Measurements from ENCODE around the gene GABRR3.

The GABRR3 gene

DNA sequence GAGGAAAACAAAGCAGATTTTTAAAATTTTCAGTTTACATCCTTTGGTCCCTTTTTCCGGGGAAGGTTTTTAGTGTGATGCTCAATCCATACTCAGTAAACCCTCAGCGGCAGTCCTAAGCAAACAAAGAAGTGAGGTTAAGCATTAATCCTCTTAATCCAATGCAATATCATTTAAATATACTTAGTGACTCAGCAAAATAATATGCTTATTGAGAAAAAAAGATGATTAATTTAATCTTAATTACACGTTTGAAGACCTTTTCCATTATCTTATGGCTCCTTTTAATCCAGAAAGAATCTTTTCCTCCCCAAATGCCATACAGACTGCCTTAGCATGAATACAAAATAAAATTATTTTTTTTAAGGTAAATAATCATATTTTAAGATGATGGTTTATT, at the start of gene GABRR3:
TSS of gene GABRR3 (minus strand) at position 108 of the 400 bp plus-strand sequence. CDS start 328 bp downstream, outside the sequence.
- DNase-seq: no peak

DNA sequence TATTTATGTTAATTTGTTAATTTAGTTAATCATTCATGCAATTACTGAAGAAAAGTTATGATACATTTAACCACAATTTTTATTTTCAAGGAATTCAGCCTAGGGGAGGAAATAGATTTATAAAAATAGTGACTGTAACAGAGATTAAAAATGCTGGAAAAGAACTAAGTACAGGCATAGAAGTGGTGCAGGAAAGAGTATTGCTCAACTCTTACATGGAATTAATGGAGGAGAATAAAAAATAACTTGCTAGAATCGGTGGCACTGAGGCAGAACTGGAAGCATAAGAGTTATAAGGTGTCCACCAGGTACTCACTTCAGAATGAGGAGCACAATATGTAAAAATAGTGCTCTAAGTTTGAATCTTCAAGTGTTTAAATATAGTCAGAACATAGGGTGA, 38.4 kb upstream of the GABRR3 start:
- DNase-seq: no peak

DNA sequence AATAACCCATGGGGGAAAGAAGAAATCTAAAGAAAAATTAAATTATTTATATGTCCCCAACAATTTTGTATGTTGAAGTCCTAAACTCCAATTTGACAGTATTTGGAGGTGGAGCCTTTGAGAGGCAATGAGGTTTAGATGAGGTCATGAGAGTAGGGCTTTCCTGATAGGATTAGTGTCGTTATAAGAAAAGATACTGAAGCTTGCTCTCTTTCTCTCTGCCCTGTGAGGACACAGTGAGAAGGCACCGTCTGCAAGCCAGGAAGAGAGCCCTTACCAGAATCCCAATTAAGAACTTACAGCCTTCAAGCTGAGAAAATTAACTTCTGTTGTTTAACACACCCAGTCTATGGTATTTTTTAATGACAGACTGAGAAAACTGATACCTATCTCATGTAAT, 35.7 kb upstream of the GABRR3 start:
- no peak for DNase-seq

DNA sequence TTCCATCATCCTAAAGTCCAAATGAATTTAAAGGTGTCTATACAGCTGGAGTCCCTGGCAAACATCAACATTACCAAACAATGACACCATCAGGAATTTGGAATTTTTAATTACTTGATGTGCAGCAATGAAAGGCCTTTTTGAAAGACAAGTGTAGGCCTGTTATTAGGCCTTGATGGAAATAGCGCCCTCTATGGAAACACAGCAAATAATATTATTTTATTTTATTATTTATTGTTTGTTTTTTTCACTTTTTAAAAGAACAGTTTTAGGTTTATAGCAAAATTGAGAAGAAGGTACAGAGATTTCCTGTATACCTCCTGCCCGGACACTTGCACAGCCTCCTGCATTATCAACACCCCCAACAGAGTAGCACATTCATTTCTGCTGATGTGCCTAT, 33.7 kb upstream of the GABRR3 start:
- no peak for DNase-seq

DNA sequence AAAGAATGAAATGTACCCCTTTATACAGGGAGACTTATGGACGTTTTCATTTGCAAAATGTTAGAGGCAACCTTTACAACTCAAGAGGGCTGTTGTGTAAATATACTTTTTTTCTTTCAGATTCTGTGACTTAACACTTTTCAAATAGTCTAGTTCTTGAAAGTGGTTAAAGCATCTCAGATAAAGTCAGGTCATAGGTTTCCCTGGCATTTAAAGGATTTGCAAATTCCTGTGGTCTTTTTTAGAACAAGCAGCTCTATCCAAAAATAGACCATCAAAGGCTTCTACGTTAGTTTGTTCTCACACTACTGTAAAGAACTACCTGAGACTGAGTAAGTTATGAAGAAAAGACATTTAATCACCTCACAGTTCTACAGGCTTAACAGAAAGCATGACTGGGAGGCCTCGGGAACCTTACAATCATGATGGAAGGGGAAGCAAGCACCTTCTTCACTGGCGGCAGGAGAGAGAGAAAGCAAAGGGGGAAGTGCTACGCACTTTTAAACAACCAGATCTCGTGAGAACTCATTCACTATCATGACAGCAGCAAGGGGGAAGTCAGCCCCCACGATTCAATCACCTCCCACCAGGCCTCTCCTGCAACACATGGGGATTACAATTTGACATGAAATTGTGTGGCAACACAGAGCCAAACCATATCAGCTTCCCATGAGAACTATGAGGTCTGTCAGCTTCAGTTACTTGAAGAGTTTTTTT, 23.3 kb upstream of the GABRR3 start:
- DNase-seq: no peak

DNA sequence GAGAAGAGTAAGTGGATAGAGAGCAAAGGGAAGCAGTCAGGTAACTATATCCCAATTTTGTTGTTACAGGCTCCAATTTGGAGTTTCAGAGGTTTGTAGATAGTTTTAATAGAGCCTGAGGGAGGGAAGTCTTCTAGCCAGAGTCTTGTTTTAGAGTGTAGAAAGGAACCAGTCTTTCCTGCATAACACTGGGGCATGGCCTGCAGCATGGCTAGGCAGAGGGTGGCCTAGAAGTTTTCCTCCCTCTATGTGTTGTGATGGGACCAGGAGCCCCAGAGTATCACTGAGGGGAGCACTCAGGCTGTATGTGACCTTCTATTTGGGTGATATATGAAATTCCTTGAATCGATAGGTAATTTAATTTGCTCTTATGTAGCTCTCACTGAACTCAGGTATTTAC, 22.5 kb upstream of the GABRR3 start:
- no peak for DNase-seq

DNA sequence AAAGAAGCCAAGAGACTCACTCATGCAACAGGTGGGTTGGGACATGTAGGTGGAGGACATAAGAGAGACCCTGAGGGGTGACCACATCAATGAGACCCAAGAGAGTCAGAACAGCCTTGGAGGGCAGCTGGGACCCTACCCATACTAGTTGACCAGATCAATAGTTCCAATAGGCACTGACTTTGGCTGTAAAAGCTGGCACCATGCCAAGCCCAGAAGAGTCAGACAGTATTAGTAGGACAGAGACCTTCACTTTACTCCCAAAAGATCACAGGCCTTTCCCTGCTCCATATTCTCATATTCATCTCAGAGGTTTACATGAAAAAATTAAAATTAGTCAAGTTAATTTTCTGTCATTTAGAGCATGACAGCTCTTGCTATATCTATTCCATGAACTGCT, 20.9 kb upstream of the GABRR3 start:
- no peak for DNase-seq

DNA sequence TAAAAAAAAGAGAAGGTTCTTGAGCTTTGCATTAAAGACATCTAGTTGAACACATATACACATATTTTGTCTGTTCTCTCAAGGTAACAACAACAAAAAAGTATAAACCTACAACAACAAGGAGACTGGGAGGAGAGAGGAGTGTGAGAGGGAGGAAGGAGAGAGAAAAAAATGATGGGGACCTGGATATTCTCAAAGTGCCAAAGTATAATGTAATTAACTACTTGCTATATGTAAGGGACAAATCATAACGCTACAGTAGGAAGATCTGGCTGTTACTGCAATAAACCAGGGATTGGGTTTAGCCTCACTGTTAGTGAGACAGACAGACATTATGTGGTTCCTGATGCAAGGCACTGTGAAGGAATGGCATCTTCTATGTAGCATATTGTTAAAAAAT, 14.2 kb upstream of the GABRR3 start:
- no peak for DNase-seq

DNA sequence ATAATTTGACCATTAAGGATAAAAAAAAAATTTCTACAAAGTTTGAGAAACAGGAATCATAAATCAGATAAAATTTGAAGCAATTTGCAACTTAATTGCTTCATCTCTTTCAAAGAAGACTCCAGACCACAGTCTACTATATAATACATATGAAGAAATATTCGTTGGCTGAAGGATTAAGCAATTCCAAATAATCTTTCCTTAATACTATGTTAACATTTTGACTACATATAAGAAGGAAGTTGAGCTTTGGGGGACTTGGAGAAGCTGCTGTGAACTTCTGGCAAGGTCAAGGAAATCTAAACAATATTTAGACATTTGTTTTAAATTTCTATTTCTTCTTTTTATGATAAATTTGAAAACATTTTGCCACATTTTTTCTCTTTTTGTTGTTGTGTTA, 13.5 kb upstream of the GABRR3 start:
- DNase-seq: no peak

DNA sequence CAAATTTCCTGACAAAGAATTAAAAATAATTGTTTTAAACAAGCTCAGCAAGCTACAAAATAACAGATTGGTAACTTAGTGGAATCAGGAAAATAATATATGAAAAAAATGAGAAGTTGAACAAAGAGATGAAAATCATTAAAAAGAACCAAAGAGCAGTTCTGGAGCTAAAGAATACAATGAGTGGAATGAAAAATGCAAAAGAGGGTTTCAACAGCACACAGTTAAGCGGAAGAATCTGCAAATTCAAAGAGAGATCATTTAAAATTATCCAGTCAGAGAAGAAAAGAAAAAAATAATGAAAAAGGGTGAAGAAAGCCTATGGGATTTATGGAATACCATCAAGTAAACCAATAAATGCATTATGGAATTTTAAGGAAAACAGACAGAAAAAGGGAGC, 6.2 kb upstream of the GABRR3 start:
- DNase-seq: no peak

DNA sequence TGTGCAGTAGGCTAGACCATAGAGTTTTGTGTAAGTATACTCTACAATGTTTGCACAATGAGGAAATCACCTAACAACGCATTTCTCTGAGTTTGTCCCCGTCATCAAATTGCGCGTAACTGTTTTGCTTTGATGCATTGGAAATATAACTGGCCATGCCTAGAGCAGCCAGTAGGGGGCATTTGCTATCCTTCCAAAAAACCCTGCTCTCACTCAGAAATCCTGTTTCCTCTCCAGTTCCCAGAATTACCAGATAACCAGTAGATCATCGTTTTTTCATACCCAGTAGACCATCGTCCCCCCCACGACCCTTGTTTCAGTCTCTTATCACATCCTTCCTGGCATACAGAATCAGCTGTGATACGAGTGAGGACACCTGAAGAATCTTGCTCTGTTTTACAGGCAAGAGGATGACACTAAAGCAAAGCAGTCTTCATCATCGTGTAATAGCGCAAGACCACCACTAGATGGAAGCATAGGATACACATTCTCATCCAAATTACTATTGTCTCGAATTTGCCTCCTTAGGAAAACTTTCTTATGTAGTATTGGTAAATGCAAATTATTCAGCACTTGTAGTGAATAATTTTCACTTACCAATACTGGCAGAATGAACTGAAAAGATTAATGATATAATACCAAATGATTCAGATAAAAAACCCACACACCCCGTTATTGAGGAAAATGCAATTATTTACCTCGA, 4.4 kb upstream of the GABRR3 start:
- peak; percentile 80 for DNase-seq

DNA sequence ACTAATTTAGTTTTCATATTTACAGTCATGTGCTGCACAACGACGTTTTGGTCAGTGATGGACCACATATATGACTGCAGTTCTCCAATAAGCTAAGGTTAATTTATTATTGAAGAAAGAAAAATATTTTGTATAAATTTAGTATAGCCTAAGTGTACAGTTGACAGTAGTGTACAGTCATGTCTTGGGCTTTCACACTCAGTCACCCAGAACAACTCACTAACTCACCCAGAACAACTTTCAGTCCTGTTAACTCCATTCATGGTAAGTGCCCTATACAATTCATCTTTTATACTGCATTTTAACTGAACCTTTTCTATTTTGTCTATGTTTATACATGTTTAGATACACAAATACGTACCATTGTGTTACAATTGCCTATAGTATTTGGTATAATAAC, 3.8 kb upstream of the GABRR3 start:
- no peak for DNase-seq

DNA sequence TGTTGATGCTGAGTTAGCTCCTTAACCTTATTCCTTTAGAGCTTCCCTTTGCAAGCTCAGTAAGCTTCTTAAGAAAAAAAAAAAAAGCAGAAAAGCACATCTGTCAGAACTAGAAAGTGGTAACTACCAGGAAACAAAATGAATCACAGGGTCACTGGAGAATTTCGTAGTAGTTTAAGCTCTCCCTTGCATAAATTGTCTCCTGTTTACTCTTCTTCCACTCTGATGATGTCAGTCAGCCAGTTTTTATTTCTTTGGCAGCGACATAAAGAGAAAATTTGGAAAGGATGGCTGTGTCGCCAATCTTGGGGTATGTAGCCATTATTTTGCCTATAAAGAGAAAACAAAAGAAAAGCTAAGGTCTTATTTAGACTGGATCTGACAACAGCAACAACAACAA, 3.2 kb upstream of the GABRR3 start:
- DNase-seq: no peak

DNA sequence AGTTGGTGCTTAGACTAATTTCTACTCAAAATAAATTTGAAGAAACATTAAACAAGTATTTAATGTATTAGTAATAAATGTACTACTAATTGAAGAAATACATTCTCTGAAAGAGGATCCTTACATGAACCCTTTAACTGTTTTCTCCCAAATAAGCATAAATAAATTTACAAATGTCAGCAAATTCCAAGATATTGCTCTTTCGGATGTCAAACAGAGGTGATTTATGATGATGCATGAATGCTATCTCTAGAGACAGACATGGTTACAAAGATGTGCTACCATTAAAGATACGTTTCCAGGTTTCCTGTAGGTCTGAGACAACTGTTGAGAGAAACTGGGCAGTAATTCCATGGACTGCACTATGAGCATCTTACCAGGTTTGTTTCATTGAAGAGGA, 629 bp downstream of the GABRR3 start:
- DNase-seq: no peak

DNA sequence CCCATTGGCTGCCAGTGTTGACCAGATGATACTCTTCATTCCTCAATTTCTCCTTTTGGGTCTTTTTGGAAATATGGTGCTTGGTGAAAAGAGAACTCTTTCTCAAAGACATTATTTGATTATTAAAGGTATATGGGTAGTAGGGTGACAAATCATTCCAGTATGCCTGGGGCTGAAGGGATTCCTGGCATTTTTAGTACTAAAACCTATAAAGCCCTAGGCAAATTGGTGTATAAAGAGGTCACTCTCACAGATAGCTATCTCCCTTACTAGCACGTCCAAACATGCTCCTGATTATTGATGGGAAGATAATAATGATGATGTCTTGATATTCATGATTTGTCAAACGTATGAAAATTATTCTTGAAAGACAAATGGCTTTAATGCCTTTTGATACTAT, 1.1 kb downstream of the GABRR3 start:
- DNase-seq: no peak

DNA sequence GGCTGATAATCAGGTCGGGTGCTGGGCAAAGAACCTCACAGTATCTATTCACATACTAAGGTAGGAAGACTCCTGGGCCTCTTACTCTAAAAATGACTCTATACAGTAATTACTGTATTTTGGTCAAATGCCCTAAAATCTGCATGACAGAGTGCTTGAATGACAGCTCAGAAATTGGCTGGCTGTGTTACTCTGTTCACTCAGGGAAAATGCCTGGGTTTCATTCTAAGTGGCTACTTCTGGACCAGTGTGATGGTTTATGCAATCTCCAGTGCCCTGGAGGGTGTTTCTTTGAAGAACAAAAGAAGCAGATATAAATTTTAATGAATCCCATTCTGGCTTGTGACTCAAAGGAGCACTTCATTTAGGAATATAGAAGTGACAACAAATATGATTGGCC, 2.2 kb downstream of the GABRR3 start:
- DNase-seq: no peak

DNA sequence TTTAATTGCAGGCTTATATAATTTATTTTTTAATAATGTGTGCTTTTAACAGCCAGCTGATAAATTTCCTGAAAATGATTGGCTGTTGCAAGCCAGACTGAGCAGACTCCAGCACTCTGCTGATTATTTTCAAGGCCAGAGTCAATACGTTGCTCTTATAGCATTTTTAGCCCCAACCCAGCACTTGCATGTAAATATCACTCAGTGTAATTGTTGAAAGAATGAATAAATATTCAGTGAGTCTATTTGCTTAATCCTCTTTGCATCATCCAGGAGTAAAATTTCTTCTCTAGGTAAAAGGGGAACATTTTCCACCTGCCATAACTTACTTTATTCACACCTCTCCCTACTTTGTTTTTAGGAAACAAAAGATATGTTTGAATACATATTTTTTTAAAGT, 2.9 kb downstream of the GABRR3 start:
- no peak for DNase-seq

DNA sequence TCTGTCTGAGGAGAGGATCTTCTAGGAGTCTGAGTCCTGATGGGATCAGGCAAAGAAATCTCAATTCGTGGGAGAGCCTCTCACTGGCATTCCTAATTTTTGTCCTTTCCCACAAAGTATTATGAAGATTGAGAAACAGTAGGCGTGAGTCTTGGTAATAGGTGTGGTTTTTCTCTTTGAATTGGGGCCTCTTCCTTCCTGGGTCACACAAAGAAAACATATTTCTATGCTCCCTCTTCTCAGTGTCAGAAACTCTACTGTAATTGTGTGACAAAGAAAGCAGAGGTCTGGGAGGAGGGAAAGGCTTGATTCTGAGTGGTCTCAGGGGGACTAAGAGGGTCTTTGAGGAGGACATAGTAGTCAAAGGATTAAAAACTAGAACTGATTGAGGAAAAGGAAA, 6.0 kb downstream of the GABRR3 start:
- DNase-seq: no peak

DNA sequence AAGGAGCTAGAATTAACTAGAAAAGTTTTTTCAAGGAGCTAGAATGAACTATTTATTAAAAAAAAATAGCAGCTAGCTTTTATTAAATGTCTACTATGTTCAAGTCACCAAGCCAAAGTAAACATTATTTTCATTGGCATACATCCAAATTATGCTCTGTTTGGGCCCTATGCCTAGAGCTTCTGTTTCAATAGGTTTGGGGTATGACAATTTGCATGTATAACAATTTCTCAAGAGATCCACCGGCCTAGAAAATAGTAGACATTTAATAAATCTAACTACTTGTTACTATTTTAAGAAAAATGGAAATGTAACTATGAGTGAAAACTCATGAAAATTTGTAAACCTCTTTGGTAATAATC, 8.0 kb downstream of the GABRR3 start:
- no peak for DNase-seq

DNA sequence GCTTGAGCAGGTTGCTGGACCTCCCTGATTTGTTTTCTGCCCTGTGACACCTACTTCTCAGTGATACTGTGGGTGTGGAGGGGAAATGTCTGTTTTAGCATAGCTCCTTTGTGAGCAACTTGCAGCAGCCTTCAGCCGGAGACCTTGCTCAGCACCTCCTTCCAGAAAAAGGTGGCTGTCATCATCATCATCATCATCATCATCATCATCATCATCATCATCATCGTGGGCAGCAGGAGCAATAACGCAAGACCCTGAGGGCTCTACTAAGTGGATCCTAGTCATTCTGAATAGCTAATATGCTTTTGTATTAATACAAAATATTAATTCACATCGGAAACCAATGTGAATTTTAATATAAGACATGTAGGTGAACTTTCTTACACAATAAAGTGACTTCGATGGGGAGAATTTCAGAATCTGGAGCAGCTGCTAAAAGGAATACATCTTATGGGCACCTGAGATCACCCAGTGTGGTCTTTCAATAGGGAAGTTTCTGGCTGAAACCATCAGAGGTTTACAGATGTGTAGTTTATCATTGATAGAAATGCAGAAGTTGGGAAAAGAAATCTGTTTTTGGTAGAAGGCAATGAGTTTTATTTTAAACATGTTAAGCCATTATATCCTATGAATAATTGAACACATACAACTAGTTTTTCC, 8.6 kb downstream of the GABRR3 start:
- no peak for DNase-seq

DNA sequence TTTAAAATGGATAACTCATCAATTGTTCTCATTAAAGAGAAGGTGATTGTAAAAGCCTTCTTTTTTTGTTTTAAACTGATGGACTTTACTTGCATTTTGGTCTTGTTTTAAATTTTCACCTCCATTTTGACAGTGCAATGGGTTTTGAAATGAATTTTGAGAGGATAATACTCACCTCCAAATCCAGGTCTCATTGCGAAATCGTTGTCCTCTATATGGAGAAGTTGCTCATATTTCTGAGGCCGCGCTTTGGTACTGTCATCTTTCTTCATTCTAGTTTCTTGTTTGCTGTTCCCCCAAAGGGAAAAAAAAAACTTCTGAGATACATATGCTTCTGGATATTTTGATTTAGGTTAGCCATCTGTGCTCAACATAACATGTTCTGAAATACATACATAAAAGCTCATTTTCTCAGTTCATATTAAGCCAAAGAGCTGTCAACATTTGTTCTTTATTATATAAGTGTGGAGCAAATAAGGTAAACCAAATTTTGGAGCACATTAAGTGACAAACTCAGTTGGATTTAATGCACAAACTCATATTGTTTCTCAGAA, 9.6 kb downstream of the GABRR3 start:
- DNase-seq: no peak

DNA sequence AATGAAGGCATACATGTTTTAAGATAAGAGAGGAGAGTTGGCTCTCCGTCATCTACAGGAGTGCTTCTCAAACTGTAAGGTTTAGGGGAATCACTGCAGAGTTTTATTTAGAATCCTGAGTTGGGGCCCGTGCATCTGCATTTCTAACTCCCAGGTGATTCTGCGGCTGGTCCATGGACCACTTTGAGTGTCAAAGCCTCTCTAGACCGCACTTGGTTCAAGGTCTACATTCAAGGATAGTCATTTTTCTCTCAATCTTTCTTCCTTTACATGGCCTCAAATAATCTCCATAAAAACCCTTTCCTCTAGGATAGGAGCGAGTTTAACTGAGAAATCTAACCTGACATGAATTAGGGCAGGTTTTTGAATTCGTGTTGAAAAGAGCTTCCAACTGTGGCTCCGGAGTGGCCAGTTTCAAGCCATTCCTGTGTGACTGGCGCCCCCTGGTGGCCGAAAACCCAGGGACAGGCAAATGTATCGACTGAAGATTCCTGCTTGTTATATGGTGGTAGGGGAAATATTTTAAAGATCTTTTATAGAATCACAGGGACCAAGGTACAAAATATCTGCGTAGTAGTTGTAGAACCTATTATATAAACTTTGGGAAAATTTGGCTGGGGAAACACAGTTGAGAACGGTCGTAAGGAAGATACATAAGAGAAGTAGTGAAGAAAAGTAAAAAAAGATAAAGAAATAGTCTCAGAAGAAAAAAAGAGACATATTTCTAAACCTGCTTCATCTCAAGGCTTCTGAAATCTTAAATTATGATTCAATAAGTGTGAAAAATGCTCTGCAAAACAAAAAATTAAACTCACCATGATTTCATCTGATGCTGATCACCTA, 11.9 kb downstream of the GABRR3 start:
- peak; percentile 92 for DNase-seq

All from suppressor macrophage treated with lipopolysaccharide for 4 hours (primary cell).